ENCODE results near the gene EAPP. TPM values are rescaled to one million over a fixed set of nuclear protein-coding genes. Genes with fewer than 3 reads are reported as not detected.
"Not testable (repeated sequence)": the region's sequence is repeated elsewhere in the genome, so short reads cannot be mapped to it uniquely, and the experiment has no call there.

EAPP gene
- total RNA-seq, 1 donor from 2014 or later, result 43.2 TPM

- intact Hi-C loops (cut with micrococcal nuclease), result no loop called here
- Mint-ChIP-seq H3K27ac (no peak overlapping the region), H3K9me3 (no peaks in the 10 kb centered on the region), H3K27me3 (no peaks in the 10 kb centered on the region), H3K4me1 (no peaks in the 10 kb centered on the region), H3K4me3 (no peak overlapping the region), H3K36me3 (ENCODE audit: low read depth) (no peaks in the 10 kb centered on the region)
- ChIA-PET POLR2A (interaction anchor here (0.7 kb wide), 1 partner anchor 507 kb away, joined by 3 read pairs; no protein-coding TSS in a partner anchor), CTCF (no interaction called here)
- DNase-seq (no peak), ATAC-seq (ENCODE audit: low read depth) (no peak)
- TF ChIP-seq CTCF (IDR thresholded peaks at IDR 0.05), result no peak
These were observed 57.0 kb downstream of the EAPP start for GRCh38 chr14:34482463-34482862.

GRCh38 chr14:34479694-34480093 is 59.8 kb downstream of the EAPP start:
- DNase-seq (no peak), ATAC-seq (ENCODE audit: low read depth) (no peak)
- POLR2A ChIA-PET, result no interaction called here
- Mint-ChIP-seq H3K36me3 (ENCODE audit: low read depth) (no peaks in the 10 kb centered on the region), H3K4me3 (no peak overlapping the region), H3K27me3 (no peaks in the 10 kb centered on the region), H3K27ac (no peak overlapping the region), H3K9me3 (no peaks in the 10 kb centered on the region), H3K4me1 (no peaks in the 10 kb centered on the region)
- CTCF ChIA-PET, result no interaction called here
- intact Hi-C loops (cut with micrococcal nuclease), result no loop called here
- no peak for TF ChIP-seq CTCF (IDR thresholded peaks at IDR 0.05)

- ChIA-PET POLR2A (no interaction called here), CTCF (no interaction called here)
- H3K36me3 Mint-ChIP-seq (ENCODE audit: low read depth), result no peaks in the 10 kb centered on the region
- no peak overlapping the region for H3K4me3 Mint-ChIP-seq
- no peak for ATAC-seq (ENCODE audit: low read depth)
- H3K27ac Mint-ChIP-seq, result no peak overlapping the region
- no peaks in the 10 kb centered on the region for H3K27me3 Mint-ChIP-seq
- H3K4me1 Mint-ChIP-seq, result no peaks in the 10 kb centered on the region
- intact Hi-C loops (cut with micrococcal nuclease), result no loop called here
- no peaks in the 10 kb centered on the region for H3K9me3 Mint-ChIP-seq
- DNase-seq, result no peak
- no peak for TF ChIP-seq CTCF (IDR thresholded peaks at IDR 0.05)
These were observed 61.2 kb downstream of the EAPP start for GRCh38 chr14:34478261-34478660.

GRCh38 chr14:34476036-34476435 is 63.5 kb downstream of the EAPP start:
- H3K27me3 Mint-ChIP-seq; POLR2A ChIA-PET; CTCF ChIA-PET; H3K9me3 Mint-ChIP-seq; H3K4me1 Mint-ChIP-seq; DNase-seq; H3K4me3 Mint-ChIP-seq; H3K27ac Mint-ChIP-seq; intact Hi-C loops (cut with micrococcal nuclease); ATAC-seq (ENCODE audit: low read depth); H3K36me3 Mint-ChIP-seq (ENCODE audit: low read depth): not testable (repeated sequence)

GRCh38 chr14:34475163-34475562 is 64.3 kb downstream of the EAPP start:
- H3K36me3 Mint-ChIP-seq (ENCODE audit: low read depth), result no peaks in the 10 kb centered on the region
- intact Hi-C loops (cut with micrococcal nuclease), result no loop called here
- no peak overlapping the region for H3K27ac Mint-ChIP-seq
- H3K27me3 Mint-ChIP-seq, result peaks cover 2% of the 10 kb centered on the region
- ChIA-PET CTCF (no interaction called here), POLR2A (no interaction called here)
- no peaks in the 10 kb centered on the region for H3K4me1 Mint-ChIP-seq
- DNase-seq (no peak), ATAC-seq (ENCODE audit: low read depth) (no peak)
- no peak overlapping the region for H3K4me3 Mint-ChIP-seq
- H3K9me3 Mint-ChIP-seq, result no peaks in the 10 kb centered on the region
- no peak for TF ChIP-seq CTCF (IDR thresholded peaks at IDR 0.05)

- intact Hi-C loops (cut with micrococcal nuclease), result no loop called here
- H3K9me3 Mint-ChIP-seq, result no peaks in the 10 kb centered on the region
- H3K27me3 Mint-ChIP-seq, result peaks cover 2% of the 10 kb centered on the region
- H3K36me3 Mint-ChIP-seq (ENCODE audit: low read depth), result no peaks in the 10 kb centered on the region
- no peak for TF ChIP-seq CTCF (IDR thresholded peaks at IDR 0.05)
- DNase-seq (no peak), ATAC-seq (ENCODE audit: low read depth) (no peak)
- H3K27ac Mint-ChIP-seq, result no peak overlapping the region
- ChIA-PET POLR2A (no interaction called here), CTCF (no interaction called here)
- no peak overlapping the region for H3K4me3 Mint-ChIP-seq
- no peaks in the 10 kb centered on the region for H3K4me1 Mint-ChIP-seq
These were observed 65.3 kb downstream of the EAPP start for GRCh38 chr14:34474187-34474679.
